ENCODE results near the gene ADK.

ADK gene

GRCh38 chr10:74596713-74597112 lies 445.7 kb downstream of the ADK start:
- H3K27ac ChIP-seq (ENCODE audit: insufficient read depth, low read depth, low read length, poor library complexity, severe bottlenecking) = no peak overlapping the region
- no peaks in the 10 kb centered on the region for H3K9me3 ChIP-seq (ENCODE audit: control insufficient read depth, low read length)
- H3K27me3 ChIP-seq (ENCODE audit: control insufficient read depth, insufficient read depth, low read length, poor library complexity, severe bottlenecking) = no peaks in the 10 kb centered on the region
- H3K4me1 ChIP-seq (ENCODE audit: control insufficient read depth, insufficient read depth, low read length) = no peaks in the 10 kb centered on the region
- H3K4me3 ChIP-seq (ENCODE audit: insufficient read depth, low read depth, low read length) = no peak overlapping the region
- no peaks in the 10 kb centered on the region for H3K36me3 ChIP-seq (ENCODE audit: control insufficient read depth, insufficient read depth, low read length)
- 93 to 97% methylated on average over 6 of the region's 7 CpGs for WGBS, 2 experiments

GRCh38 chr10:74598891-74599566 lies 448.0 kb downstream of the ADK start:
- 88 to 94% methylated on average over 4 of the region's 5 CpGs for WGBS, 2 experiments
- H3K27me3 ChIP-seq (ENCODE audit: control insufficient read depth, insufficient read depth, low read length, poor library complexity, severe bottlenecking) = no peaks in the 10 kb centered on the region

GRCh38 chr10:74599672-74600071 lies 448.7 kb downstream of the ADK start:
- H3K9me3 ChIP-seq (ENCODE audit: control insufficient read depth, low read length) = no peaks in the 10 kb centered on the region
- no peaks in the 10 kb centered on the region for H3K27me3 ChIP-seq (ENCODE audit: control insufficient read depth, insufficient read depth, low read length, poor library complexity, severe bottlenecking)
- no peak overlapping the region for H3K27ac ChIP-seq (ENCODE audit: insufficient read depth, low read depth, low read length, poor library complexity, severe bottlenecking)
- no peak overlapping the region for H3K4me3 ChIP-seq (ENCODE audit: insufficient read depth, low read depth, low read length)
- no peaks in the 10 kb centered on the region for H3K4me1 ChIP-seq (ENCODE audit: control insufficient read depth, insufficient read depth, low read length)
- no peaks in the 10 kb centered on the region for H3K36me3 ChIP-seq (ENCODE audit: control insufficient read depth, insufficient read depth, low read length)

More at GRCh38 chr10:74598891-74599566, 448.0 kb downstream of the ADK start:
- Histone ChIP-seq H3K4me3 (ENCODE audit: insufficient read depth, low read depth, low read length) (no peak overlapping the region), H3K36me3 (ENCODE audit: control insufficient read depth, insufficient read depth, low read length) (no peaks in the 10 kb centered on the region), H3K27ac (ENCODE audit: insufficient read depth, low read depth, low read length, poor library complexity, severe bottlenecking) (no peak overlapping the region), H3K4me1 (ENCODE audit: control insufficient read depth, insufficient read depth, low read length) (no peaks in the 10 kb centered on the region), H3K9me3 (ENCODE audit: control insufficient read depth, low read length) (no peaks in the 10 kb centered on the region)

GRCh38 chr10:74600170-74600569 lies 449.1 kb downstream of the ADK start:
- no peaks in the 10 kb centered on the region for H3K36me3 ChIP-seq (ENCODE audit: control insufficient read depth, insufficient read depth, low read length)
- no peaks in the 10 kb centered on the region for H3K9me3 ChIP-seq (ENCODE audit: control insufficient read depth, low read length)
- H3K27ac ChIP-seq (ENCODE audit: insufficient read depth, low read depth, low read length, poor library complexity, severe bottlenecking) = no peak overlapping the region
- no peaks in the 10 kb centered on the region for H3K27me3 ChIP-seq (ENCODE audit: control insufficient read depth, insufficient read depth, low read length, poor library complexity, severe bottlenecking)
- no peaks in the 10 kb centered on the region for H3K4me1 ChIP-seq (ENCODE audit: control insufficient read depth, insufficient read depth, low read length)
- H3K4me3 ChIP-seq (ENCODE audit: insufficient read depth, low read depth, low read length) = no peak overlapping the region
- 100% methylated on average over 2 of the region's 2 CpGs; no CpG with 5 or more reads in 1 of the 2 experiments for WGBS, 2 experiments

GRCh38 chr10:74602576-74602975 lies 451.6 kb downstream of the ADK start:
- 94 to 100% methylated on average over 2 of the region's 2 CpGs for WGBS, 2 experiments
- Histone ChIP-seq H3K27me3 (ENCODE audit: control insufficient read depth, insufficient read depth, low read length, poor library complexity, severe bottlenecking) (no peaks in the 10 kb centered on the region), H3K27ac (ENCODE audit: insufficient read depth, low read depth, low read length, poor library complexity, severe bottlenecking) (no peak overlapping the region), H3K4me1 (ENCODE audit: control insufficient read depth, insufficient read depth, low read length) (no peaks in the 10 kb centered on the region), H3K4me3 (ENCODE audit: insufficient read depth, low read depth, low read length) (no peak overlapping the region), H3K9me3 (ENCODE audit: control insufficient read depth, low read length) (no peaks in the 10 kb centered on the region), H3K36me3 (ENCODE audit: control insufficient read depth, insufficient read depth, low read length) (no peaks in the 10 kb centered on the region)

GRCh38 chr10:74610299-74610698 lies 459.3 kb downstream of the ADK start:
- no peak overlapping the region for H3K27ac ChIP-seq (ENCODE audit: insufficient read depth, low read depth, low read length, poor library complexity, severe bottlenecking)
- H3K36me3 ChIP-seq (ENCODE audit: control insufficient read depth, insufficient read depth, low read length) = no peaks in the 10 kb centered on the region

GRCh38 chr10:74612195-74612594 lies 461.2 kb downstream of the ADK start:
- no peak overlapping the region for H3K4me3 ChIP-seq (ENCODE audit: insufficient read depth, low read depth, low read length)
- no peaks in the 10 kb centered on the region for H3K27me3 ChIP-seq (ENCODE audit: control insufficient read depth, insufficient read depth, low read length, poor library complexity, severe bottlenecking)
- no peaks in the 10 kb centered on the region for H3K9me3 ChIP-seq (ENCODE audit: control insufficient read depth, low read length)
- H3K4me1 ChIP-seq (ENCODE audit: control insufficient read depth, insufficient read depth, low read length) = no peaks in the 10 kb centered on the region
- H3K27ac ChIP-seq (ENCODE audit: insufficient read depth, low read depth, low read length, poor library complexity, severe bottlenecking) = no peak overlapping the region
- no peaks in the 10 kb centered on the region for H3K36me3 ChIP-seq (ENCODE audit: control insufficient read depth, insufficient read depth, low read length)

More at GRCh38 chr10:74610299-74610698, 459.3 kb downstream of the ADK start:
- Histone ChIP-seq H3K27me3 (ENCODE audit: control insufficient read depth, insufficient read depth, low read length, poor library complexity, severe bottlenecking) (no peaks in the 10 kb centered on the region), H3K9me3 (ENCODE audit: control insufficient read depth, low read length) (no peaks in the 10 kb centered on the region), H3K4me1 (ENCODE audit: control insufficient read depth, insufficient read depth, low read length) (no peaks in the 10 kb centered on the region), H3K4me3 (ENCODE audit: insufficient read depth, low read depth, low read length) (no peak overlapping the region)

- Histone ChIP-seq H3K36me3 (ENCODE audit: control insufficient read depth, insufficient read depth, low read length) (no peaks in the 10 kb centered on the region), H3K27me3 (ENCODE audit: control insufficient read depth, insufficient read depth, low read length, poor library complexity, severe bottlenecking) (no peaks in the 10 kb centered on the region), H3K4me1 (ENCODE audit: control insufficient read depth, insufficient read depth, low read length) (no peaks in the 10 kb centered on the region), H3K4me3 (ENCODE audit: insufficient read depth, low read depth, low read length) (no peak overlapping the region), H3K27ac (ENCODE audit: insufficient read depth, low read depth, low read length, poor library complexity, severe bottlenecking) (no peak overlapping the region), H3K9me3 (ENCODE audit: control insufficient read depth, low read length) (no peaks in the 10 kb centered on the region)
Observed at GRCh38 chr10:74620626-74621025, 469.6 kb downstream of the ADK start.

- no peaks in the 10 kb centered on the region for H3K27me3 ChIP-seq (ENCODE audit: control insufficient read depth, insufficient read depth, low read length, poor library complexity, severe bottlenecking)
- H3K4me3 ChIP-seq (ENCODE audit: insufficient read depth, low read depth, low read length) = no peak overlapping the region
- no peaks in the 10 kb centered on the region for H3K36me3 ChIP-seq (ENCODE audit: control insufficient read depth, insufficient read depth, low read length)
- no peaks in the 10 kb centered on the region for H3K9me3 ChIP-seq (ENCODE audit: control insufficient read depth, low read length)
- no peak overlapping the region for H3K27ac ChIP-seq (ENCODE audit: insufficient read depth, low read depth, low read length, poor library complexity, severe bottlenecking)
- no peaks in the 10 kb centered on the region for H3K4me1 ChIP-seq (ENCODE audit: control insufficient read depth, insufficient read depth, low read length)
- WGBS, 2 experiments = 98 to 100% methylated on average over 1 to 2 of the region's 2 CpGs
Observed at GRCh38 chr10:74623786-74624185, 472.8 kb downstream of the ADK start.

GRCh38 chr10:74624501-74624900 lies 473.5 kb downstream of the ADK start:
- WGBS, 2 experiments = 93% methylated on average over 1 of the region's 1 CpG; no CpG with 5 or more reads in 1 of the 2 experiments
- Histone ChIP-seq H3K4me1 (ENCODE audit: control insufficient read depth, insufficient read depth, low read length) (no peaks in the 10 kb centered on the region), H3K27me3 (ENCODE audit: control insufficient read depth, insufficient read depth, low read length, poor library complexity, severe bottlenecking) (no peaks in the 10 kb centered on the region), H3K9me3 (ENCODE audit: control insufficient read depth, low read length) (no peaks in the 10 kb centered on the region), H3K27ac (ENCODE audit: insufficient read depth, low read depth, low read length, poor library complexity, severe bottlenecking) (no peak overlapping the region), H3K36me3 (ENCODE audit: control insufficient read depth, insufficient read depth, low read length) (no peaks in the 10 kb centered on the region), H3K4me3 (ENCODE audit: insufficient read depth, low read depth, low read length) (no peak overlapping the region)

- WGBS, 2 experiments = 89 to 91% methylated on average over 2 of the region's 2 CpGs
Observed at GRCh38 chr10:74628136-74628535, 477.1 kb downstream of the ADK start.

More at GRCh38 chr10:74628136-74628535, 477.1 kb downstream of the ADK start:
- no peaks in the 10 kb centered on the region for H3K27me3 ChIP-seq (ENCODE audit: control insufficient read depth, insufficient read depth, low read length, poor library complexity, severe bottlenecking)
- H3K4me1 ChIP-seq (ENCODE audit: control insufficient read depth, insufficient read depth, low read length) = no peaks in the 10 kb centered on the region
- H3K36me3 ChIP-seq (ENCODE audit: control insufficient read depth, insufficient read depth, low read length) = no peaks in the 10 kb centered on the region
- H3K9me3 ChIP-seq (ENCODE audit: control insufficient read depth, low read length) = no peaks in the 10 kb centered on the region
- no peak overlapping the region for H3K4me3 ChIP-seq (ENCODE audit: insufficient read depth, low read depth, low read length)
- H3K27ac ChIP-seq (ENCODE audit: insufficient read depth, low read depth, low read length, poor library complexity, severe bottlenecking) = no peak overlapping the region
